IPS-15b (cell line): ENCODE measurements around the gene TEC.
"Not testable (repeated sequence)": the region's sequence is repeated elsewhere in the genome, so short reads cannot be mapped to it uniquely, and the experiment has no call there.

Source experiments
- H3K27me3 ChIP-seq: one replicate; pipeline ENCODE4 v1.6.1; 2013; ENCODE audit warnings: low read length; ENCODE audit not compliant: control insufficient read depth, insufficient read depth
- H3K36me3 ChIP-seq: one replicate; pipeline ENCODE4 v1.6.1; 2013; ENCODE audit warnings: low read length; ENCODE audit not compliant: control insufficient read depth, insufficient read depth
- H3K4me1 ChIP-seq: one replicate; pipeline ENCODE4 v1.6.1; 2013; ENCODE audit warnings: mild to moderate bottlenecking, low read length; ENCODE audit not compliant: control insufficient read depth, insufficient read depth
- H3K4me3 ChIP-seq: one replicate; pipeline ENCODE4 v1.5.1; 2013; ENCODE audit warnings: low read depth, low read length
- H3K9ac ChIP-seq: one replicate; pipeline ENCODE4 v1.6.1; 2013; ENCODE audit warnings: low read depth, mild to moderate bottlenecking, low read length
- H3K9me3 ChIP-seq: one replicate; pipeline ENCODE4 v1.6.1; 2013; ENCODE audit warnings: mild to moderate bottlenecking, low read length; ENCODE audit not compliant: control insufficient read depth, insufficient read depth

The TEC gene

DNA sequence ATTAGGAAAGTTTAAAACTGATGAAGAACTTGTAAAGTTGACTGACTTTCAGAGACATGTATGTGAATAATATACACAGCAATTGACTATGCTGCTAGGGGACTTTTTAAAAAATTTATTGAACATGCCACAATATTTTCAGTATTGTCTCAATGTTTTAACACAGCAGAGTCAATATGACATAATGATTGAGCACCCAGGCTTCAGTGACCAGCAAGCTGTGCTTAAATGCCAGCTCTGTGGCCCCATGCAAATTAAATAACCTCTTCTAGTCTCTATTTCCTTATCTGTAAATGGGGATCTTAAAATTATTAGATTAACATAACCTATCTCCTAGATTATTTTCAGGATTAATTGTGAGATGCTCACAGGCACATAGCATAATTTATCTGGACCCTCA is 78.8 kb downstream of the TEC start:
- H3K9me3 ChIP-seq, result no peaks in the 10 kb centered on the region
- H3K9ac ChIP-seq, result no peak overlapping the region
- no peaks in the 10 kb centered on the region for H3K36me3 ChIP-seq
- H3K27me3 ChIP-seq, result no peaks in the 10 kb centered on the region
- H3K4me3 ChIP-seq, result no peak overlapping the region
- H3K4me1 ChIP-seq, result no peaks in the 10 kb centered on the region

DNA sequence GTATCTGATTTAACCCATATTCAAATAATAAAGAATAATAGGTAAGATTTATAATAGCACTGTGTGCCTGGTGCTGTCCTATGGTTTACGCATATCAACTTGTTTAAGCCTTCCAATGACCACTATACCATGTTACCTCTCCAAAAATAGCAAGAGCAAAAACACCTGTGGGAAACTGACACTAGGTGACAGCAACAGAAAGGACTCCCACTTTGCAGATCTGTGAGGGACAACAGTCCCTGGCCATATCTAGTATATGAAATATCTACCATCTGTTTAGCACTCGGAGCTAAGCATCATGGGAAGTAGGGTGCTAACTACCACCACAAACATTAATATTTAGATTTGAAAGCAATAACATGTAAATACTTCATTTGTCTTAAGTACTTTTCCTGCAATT is 79.9 kb downstream of the TEC start:
- no peaks in the 10 kb centered on the region for H3K9me3 ChIP-seq
- H3K36me3 ChIP-seq, result no peaks in the 10 kb centered on the region
- no peak overlapping the region for H3K9ac ChIP-seq
- no peak overlapping the region for H3K4me3 ChIP-seq
- H3K4me1 ChIP-seq, result no peaks in the 10 kb centered on the region
- no peaks in the 10 kb centered on the region for H3K27me3 ChIP-seq

DNA sequence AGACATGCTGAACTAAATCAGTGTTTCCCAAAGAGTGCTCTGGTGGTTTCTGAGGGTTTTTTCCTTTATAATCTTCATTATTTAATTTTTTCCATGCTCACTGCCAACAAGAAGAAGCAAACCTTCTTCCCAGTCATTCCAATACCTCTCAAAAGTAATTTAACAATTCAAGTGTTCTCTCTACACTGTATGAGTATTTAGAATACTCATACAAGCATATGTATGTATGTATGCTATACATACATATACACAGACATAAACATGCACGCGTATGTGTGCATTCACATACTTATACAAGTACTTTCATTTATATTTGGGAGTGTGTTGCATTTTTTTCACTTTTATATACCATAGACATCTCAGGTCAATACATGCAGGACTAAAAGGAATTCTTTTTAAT is 81.2 kb downstream of the TEC start:
- no peak overlapping the region for H3K4me3 ChIP-seq
- H3K36me3 ChIP-seq, result no peaks in the 10 kb centered on the region
- no peaks in the 10 kb centered on the region for H3K27me3 ChIP-seq
- no peaks in the 10 kb centered on the region for H3K4me1 ChIP-seq
- H3K9me3 ChIP-seq, result no peaks in the 10 kb centered on the region
- H3K9ac ChIP-seq, result no peak overlapping the region

DNA sequence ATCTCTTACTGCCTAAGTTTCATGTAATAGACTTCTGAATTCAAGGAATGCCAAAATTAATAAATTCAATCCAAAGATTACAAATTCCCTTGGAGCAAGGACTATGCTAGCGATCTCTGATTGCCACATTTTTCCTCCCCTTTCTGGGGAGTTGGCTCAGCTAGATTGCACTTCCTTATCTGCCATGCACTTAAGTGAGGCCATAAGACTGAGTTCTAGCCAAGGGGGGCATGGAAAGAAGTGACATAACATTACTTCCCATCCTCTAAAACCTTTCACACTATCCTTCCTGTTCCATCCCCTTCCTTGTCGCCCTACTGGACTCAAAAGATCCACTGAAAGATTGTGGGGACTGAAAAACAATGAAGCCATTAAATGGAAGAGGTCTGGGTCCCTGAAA is 81.8 kb downstream of the TEC start:
- H3K36me3 ChIP-seq, result no peaks in the 10 kb centered on the region
- H3K4me1 ChIP-seq, result no peaks in the 10 kb centered on the region
- H3K9ac ChIP-seq, result no peak overlapping the region
- H3K9me3 ChIP-seq, result no peaks in the 10 kb centered on the region
- no peaks in the 10 kb centered on the region for H3K27me3 ChIP-seq
- no peak overlapping the region for H3K4me3 ChIP-seq

DNA sequence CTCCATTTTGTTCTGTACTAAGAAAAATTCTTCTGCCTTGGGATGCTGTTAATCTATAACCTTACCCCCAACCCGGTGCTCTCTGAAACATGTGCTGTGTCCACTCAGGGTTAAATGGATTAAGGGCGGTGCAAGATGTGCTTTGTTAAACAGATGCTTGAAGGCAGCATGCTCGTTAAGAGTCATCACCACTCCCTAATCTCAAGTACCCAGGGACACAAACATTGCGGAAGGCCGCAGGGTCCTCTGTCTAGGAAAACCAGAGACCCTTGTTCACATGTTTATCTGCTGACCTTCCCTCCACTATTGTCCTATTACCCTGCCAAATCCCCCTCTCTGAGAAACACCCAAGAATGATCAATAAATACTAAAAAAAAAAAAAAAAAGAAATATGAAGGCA is 82.6 kb downstream of the TEC start:
- not testable (repeated sequence) for H3K9ac ChIP-seq, H3K4me3 ChIP-seq, H3K36me3 ChIP-seq, H3K9me3 ChIP-seq, H3K4me1 ChIP-seq, H3K27me3 ChIP-seq

DNA sequence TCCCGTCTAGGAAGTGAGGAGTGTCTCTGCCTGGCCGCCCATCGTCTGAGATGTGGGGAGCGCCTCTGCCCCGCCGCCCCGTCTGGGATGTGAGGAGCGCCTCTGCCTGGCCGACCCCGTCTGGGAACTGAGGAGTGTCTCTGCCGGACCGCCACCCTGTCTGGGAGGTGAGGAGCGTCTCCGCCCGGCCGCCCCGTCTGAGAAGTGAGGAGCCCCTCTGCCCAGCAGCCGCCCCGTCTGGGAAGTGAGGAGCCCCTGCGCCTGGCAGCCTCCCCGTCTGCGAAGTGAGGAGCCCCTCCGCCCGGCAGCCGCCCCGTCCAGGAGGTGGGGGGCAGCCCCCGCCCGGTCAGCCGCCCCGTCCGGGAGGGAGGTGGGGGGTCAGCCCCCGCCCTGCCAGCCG is 83.2 kb downstream of the TEC start:
- H3K27me3 ChIP-seq, H3K9ac ChIP-seq, H3K9me3 ChIP-seq, H3K36me3 ChIP-seq, H3K4me3 ChIP-seq, H3K4me1 ChIP-seq: not testable (repeated sequence)

DNA sequence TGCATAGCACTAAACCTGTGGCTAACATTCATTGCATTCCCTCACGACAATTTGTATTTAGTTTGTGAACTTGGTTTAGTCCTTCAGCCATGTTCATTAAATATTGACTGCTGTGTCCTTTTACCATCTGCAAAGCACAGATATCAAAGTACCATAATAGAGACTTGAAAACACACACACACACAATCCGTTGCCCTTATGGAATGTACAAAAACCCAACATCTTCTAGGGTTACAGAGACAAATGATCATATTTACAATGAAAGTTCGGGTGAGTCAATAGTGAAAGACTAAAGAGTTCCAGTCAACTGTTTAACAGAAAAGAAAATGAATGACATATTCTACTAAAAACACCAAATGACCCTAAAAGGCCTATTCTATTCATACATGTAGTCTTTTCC is 84.8 kb downstream of the TEC start:
- Histone ChIP-seq H3K4me3 (no peak overlapping the region), H3K27me3 (no peaks in the 10 kb centered on the region), H3K9me3 (no peaks in the 10 kb centered on the region), H3K4me1 (no peaks in the 10 kb centered on the region), H3K36me3 (no peaks in the 10 kb centered on the region), H3K9ac (no peak overlapping the region)

DNA sequence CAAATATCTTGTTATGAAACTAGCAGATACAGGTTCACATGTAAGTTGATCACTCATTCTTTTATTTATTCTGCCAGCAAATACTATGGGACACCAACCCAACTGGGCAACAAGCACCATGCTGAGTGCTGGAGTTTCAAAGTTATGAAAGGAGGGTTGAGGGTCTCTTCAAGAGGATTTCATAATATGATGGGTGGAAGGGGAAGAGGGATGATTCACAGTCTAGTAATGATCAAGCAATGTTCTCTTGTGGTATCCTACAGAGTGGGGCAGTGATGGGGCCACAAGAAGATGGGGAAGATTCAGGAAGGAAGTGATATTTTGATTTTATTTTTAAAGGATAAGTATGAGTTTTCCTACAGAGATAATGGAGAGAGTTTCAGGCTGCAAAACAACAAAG is 89.4 kb downstream of the TEC start:
- Histone ChIP-seq H3K36me3 (no peaks in the 10 kb centered on the region), H3K4me1 (peaks cover 1% of the 10 kb centered on the region), H3K9ac (no peak overlapping the region)

DNA sequence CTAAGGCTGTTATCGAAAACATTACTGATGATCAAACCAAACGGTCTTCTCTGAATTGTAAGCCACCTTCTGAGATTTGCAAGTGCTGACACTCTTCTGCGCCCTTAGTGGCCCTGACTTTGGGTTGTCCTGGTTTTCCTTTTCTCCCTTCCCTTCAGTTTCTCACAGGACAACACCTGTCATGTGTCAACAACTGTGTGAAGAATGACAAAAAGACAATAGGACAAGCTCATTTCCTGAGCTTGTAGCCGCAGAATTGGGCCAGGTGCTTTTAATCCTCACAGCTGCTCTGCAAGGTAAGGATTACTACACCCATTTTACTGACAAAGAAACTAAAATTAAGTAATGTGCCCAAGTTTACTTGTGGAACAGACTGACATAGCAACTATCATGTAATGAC is 90.7 kb downstream of the TEC start:
- no peak overlapping the region for H3K4me3 ChIP-seq
- no peaks in the 10 kb centered on the region for H3K9me3 ChIP-seq
- H3K36me3 ChIP-seq, result no peaks in the 10 kb centered on the region
- H3K27me3 ChIP-seq, result no peaks in the 10 kb centered on the region
- no peak overlapping the region for H3K9ac ChIP-seq
- peaks cover 3% of the 10 kb centered on the region for H3K4me1 ChIP-seq

More for the DNA sequence above, 89.4 kb downstream of the TEC start:
- Histone ChIP-seq H3K27me3 (no peaks in the 10 kb centered on the region), H3K9me3 (no peaks in the 10 kb centered on the region), H3K4me3 (no peak overlapping the region)

DNA sequence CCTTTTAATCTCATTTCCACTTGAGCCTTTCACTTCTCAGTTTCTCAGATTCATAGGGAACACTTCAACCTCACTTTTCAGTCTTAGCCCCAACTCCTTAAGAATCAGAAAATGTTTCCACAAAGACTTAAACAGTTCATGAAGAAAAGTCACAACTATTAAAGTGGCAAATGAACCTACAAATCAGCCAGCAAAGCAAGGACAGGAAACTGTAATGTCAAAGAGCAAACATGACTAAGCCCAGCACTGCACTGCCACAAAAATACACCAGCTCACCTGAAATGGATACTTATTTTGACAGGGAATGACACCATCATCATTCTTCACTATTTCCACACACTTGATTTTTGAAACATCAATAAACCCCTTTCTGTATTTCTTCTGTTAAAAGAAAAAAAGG is 93.8 kb downstream of the TEC start:
- Histone ChIP-seq H3K9me3 (no peaks in the 10 kb centered on the region), H3K4me3 (no peak overlapping the region), H3K36me3 (no peaks in the 10 kb centered on the region), H3K4me1 (peaks cover 3% of the 10 kb centered on the region), H3K27me3 (no peaks in the 10 kb centered on the region), H3K9ac (no peak overlapping the region)

DNA sequence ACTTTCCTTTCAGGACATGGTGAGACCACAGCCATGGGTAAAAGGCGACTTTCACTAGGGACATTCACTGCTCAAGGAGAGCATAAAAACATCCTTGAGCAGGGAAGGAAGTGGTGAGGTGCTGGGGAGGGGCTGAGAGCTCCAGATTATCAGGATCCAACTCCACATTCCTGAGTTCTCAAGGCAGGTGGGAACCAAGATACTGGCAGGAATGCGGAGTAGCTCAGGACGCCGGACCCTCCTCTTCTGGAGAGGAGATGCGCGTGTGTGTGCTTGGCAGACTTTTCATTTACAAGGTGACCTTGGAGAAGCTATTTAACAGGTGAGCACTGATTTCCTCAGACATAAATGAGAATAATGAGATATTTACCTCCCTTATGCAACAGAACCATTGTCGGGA is 94.3 kb downstream of the TEC start:
- H3K4me1 ChIP-seq, result peaks cover 3% of the 10 kb centered on the region
- no peaks in the 10 kb centered on the region for H3K9me3 ChIP-seq
- H3K27me3 ChIP-seq, result no peaks in the 10 kb centered on the region
- no peak overlapping the region for H3K9ac ChIP-seq
- no peaks in the 10 kb centered on the region for H3K36me3 ChIP-seq
- H3K4me3 ChIP-seq, result no peak overlapping the region

DNA sequence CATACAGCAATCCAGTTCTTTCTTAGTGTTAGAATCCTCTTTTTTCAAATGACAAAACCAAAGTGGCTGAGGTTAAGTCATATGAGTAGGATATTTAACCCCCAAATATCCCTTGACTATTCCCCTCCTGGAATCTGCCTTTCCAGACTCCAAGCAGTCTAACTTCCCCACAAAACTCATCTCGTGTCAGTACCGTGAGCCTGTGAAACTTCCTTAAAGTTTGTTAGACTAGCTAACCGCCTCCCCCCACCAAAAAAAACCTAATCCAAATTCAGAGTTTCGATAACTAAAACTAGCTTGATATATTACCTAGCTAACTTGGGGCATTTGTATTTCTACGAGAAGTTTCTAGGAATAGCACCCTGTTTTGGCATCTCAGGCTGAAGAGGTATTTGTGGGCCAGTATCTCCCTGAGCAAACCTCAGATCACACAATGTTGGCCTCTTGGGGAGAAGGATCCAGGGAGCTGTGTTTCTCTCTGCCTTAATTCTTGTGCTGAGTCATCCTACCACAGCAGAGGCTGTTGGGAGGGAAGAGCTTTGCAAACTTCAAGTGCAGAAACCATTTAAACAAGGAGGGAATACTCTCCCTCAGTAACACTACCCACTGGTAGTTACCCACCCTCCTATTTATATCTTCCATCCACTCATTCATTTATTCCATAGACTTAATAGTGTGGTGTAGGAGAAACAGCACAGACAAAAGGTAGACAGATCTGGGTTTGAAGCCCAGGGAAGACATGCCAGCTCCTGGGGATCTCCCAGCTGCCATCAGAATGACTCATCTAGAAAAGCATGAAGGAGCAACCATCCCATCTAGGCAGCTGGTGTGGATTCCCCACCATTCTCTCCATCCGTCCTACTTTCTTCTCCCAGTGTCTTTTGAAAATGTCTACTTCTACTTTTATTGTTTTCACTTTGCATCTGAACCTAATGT is 96.3 kb downstream of the TEC start:
- H3K27me3 ChIP-seq, result no peaks in the 10 kb centered on the region
- H3K36me3 ChIP-seq, result no peaks in the 10 kb centered on the region
- no peak overlapping the region for H3K9ac ChIP-seq
- peaks cover 3% of the 10 kb centered on the region for H3K4me1 ChIP-seq
- H3K4me3 ChIP-seq, result no peak overlapping the region
- H3K9me3 ChIP-seq, result no peaks in the 10 kb centered on the region
